Activated gamma-delta T cell (primary cell): ENCODE measurements around the gene MYMK.

Source experiments
- DNase-seq: peaks from one replicate; lab custom pipeline; 2025; lab: John Stamatoyannopoulos, UW

Gene MYMK

GRCh38 chr9:133468374-133468773 lies 56.4 kb downstream of the MYMK start:
- DNase-seq = no peak

GRCh38 chr9:133467101-133467500 lies 57.7 kb downstream of the MYMK start:
- no peak for DNase-seq

- DNase-seq = no peak
Measured at GRCh38 chr9:133465984-133466383, 58.8 kb downstream of the MYMK start.

- DNase-seq = no peak
Measured at GRCh38 chr9:133464638-133465037, 60.1 kb downstream of the MYMK start.
